HG02571 (cell line): ENCODE results near the gene TMED1.

Source experiments
- ATAC-seq: cut with Tn5 transposase; IDR thresholded peaks from one replicate; pipeline ENCODE4 v1.9.1; 2021; ENCODE audit warnings: mild to moderate bottlenecking, moderate library complexity; ENCODE audit not compliant: unreplicated experiment

The TMED1 gene

DNA sequence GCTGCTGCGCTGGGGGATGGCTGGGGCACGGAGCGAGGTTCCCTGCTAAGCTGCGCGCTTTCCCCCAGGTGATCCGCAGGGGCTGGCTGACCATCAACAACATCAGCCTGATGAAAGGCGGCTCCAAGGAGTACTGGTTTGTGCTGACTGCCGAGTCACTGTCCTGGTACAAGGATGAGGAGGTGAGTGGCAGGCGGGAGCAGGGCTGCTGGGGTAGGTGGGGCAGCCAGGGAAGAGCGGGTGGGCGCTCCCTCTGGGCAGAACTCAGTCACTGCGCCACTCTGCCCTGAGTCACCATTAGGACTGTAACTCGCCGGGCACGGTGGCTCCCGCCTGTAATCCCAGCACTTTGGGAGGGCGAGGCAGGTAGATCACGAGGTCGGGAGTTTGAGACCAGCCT lies 23.8 kb downstream of the TMED1 start:
- no peak for ATAC-seq

DNA sequence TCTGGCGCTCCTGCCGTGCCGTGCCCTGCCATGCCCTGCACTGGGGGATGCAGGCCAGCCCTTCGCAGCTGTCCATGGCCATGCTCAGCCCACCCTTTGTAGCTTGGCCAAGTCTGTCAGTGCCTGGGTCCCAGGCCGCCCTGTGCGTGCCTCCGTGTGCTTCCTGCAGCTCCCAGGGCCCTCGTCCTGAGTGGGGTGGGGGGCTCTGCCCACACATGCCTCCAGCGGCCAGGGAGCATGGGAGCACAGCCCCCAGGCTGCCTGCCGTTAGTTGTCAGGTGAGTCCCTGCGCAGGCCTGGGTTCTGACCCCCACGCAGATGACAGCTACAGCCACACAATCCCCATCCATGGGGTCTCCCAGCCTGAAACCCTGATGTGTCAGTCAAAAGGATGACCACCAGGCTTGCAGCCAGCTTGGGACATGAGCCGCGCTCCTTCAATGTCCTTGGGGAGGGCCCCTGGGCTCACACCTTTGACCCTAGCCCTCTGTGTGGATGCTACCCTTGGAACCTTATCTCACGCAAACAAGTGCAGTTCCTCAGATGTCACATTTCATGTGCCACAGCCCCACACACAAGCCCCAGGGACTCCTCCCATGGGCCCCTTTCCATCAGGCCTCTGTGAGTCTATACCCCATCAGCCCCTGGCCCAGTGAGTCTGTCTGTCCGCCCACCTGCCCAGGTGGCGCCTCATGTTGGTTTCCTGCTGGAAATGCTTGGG lies 24.5 kb downstream of the TMED1 start:
- no peak for ATAC-seq

DNA sequence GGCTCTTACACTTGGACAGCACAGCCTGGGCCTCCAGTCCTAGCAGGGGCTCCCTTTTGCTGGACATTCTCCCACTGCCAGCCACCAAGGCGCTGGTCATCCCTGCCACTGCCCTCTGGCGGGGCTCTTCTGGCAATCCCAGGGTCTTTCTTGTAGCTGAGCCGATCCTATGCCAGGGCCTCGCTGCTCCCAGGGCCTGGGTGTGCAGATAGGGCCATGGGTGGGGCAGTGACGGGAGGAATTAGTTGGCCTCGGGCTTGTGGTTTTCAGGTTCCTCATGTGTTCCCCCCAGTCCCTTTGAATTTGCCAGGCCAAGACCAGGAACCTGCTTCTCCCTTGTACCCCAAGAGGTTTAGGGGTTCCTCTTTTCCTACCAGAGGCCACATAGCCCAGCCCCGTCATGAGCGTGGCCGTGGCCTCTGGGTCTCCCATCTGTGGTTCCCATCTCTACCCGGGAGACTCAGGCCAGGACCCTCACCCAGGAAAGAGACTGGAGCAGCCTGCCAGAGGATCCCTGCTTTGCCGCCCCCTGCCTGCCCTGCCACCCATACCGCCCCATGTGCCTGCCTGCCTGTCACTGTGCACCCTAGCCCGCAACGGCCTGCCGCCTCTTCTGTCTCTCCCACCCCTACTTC lies 26.2 kb downstream of the TMED1 start:
- ATAC-seq, result no peak

DNA sequence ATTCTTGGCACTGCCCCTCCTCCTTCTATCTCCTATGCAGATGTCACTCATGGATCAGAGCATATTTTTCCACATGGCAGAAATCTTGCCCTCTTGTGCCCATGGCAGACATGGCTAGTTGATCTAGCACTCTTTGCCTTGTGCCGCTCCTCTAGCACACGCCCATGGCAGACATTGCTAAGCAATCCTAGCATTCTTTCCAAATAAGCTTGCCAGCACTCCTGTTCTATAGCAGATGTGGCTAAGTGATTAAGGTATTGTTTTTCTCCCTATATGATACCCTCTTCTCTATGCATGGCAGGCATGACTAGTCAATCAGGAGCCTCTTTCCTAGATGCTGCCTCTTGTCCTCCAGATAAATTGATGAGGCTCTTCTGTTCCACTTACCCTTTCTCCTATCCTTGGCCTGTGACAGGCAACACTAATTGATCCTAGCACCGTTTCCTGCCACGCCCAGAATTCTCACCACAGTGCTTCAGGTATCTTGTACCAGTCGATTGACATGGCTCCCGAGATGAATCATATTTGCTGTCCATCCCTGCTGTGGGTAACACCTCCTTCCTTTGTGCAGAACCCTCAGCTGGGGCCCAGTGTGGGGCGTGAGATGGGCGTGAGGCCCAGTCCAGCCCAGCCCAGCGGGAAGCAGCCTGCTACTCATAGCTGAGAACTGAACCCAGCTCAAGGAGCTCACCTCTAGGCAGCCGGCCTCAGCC lies 26.9 kb downstream of the TMED1 start:
- ATAC-seq, result no peak

DNA sequence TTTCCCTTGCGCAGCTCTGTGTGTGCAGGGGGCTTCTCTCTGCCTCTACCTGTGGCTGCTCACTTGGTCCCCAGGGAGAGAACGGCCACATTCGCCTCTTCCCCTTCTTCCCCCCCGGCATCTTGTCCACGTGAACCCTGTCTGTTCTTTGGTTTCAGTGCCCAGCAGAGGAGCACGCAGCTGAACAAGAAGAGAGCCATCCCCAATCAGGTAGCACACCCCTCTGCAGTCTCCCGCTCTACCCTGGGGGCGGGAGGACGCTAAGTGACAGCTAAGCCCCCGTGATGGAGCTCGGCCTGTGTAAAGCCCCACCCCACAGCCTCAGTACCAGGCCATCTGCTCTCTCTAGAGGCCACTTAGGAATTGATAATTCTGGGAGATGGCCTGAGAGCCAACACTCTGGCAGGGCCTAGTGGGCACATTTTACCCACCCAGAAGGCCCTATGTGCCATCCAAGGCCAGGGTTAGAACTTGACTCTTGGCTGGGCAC lies 30.2 kb downstream of the TMED1 start:
- no peak for ATAC-seq

DNA sequence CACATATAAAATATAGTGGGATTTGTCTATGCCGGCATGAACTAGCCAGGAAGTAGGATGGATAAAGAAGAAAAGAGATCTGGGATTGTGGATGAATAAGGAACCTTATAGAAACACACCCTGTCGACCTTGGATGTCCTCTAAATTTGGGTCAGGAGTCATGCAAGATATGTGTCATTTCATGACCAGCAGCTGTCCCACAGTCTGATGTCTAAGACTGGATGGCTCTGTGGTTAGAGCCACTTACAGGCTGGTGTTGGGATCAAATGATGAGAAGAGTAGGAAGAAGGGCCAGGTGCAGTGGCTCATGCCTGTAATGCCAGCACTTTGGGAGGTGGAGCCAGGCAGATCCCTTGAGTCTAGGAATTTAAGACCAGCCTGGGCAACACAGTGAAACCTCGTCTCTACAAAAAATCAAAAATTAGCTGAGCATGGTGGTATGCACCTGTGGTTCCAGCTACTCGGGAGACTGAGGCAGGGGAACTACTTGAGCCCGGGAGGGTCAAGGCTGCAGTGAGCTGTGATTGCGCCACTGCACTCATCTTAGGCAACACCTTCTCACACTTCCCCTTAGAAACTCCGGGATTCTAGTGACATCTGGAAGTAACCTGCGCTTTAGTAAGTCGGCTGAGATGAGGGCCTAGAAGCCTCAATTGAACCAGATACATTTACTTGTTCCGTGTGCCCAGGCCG lies 30.8 kb downstream of the TMED1 start:
- no peak for ATAC-seq

DNA sequence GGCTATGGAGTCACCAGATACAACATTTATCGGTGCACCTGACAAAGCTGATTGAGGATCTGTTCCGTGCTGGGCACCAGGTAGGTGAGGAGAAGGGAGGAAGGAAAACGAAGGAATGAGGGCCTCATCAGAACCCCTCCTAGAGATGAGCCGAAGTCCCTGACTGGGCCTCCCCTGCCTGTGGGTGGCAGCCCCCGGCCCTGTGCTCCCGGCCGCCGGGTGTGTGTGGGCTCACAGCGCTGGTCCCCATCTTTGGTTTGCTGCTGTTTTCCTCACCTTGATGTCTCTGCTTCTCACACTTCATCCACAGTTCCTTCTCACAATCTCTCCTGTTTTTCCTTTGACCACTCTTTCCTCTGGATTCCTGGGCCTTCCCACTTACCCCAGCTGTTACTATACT lies 32.8 kb downstream of the TMED1 start:
- ATAC-seq, result no peak

DNA sequence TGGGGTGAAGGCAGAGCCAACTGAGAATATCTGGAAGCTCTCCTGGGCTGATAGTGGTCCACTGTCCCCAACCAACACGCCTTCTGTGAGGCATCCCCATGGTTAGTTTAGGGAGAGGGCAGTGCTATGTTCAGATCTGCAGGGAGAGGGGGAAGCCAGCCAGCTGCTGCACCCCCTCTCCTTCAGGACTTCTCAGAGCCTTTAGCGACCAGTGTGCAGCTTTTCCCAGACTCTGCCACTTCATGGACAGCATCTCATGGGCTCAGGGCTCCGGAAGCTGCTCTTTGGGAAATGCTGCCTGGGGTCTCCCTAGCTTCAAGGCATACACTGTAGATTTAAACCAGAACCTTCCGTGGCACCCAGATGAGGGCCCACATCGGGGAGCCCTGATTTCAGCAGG lies 33.5 kb downstream of the TMED1 start:
- ATAC-seq, result no peak

DNA sequence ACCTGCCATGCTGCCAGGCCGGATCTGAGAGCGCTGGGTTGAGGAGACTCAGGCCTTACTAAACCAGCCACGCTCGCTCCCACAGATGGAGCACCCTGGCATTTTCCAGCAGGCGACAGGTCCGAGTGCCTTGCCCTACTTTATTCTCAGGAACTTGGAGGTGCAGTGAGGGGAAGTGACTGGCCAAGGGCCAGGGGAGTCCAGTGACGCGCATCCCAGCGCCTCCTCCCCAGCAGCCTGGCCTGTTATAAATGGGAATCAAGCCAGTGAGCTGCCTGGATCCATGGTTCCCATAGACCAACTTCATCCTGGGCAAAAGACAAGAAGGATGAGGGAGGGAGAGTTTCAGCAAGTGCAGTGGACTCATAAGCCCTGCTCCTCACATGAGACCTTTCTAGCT lies 35.5 kb downstream of the TMED1 start:
- no peak for ATAC-seq

DNA sequence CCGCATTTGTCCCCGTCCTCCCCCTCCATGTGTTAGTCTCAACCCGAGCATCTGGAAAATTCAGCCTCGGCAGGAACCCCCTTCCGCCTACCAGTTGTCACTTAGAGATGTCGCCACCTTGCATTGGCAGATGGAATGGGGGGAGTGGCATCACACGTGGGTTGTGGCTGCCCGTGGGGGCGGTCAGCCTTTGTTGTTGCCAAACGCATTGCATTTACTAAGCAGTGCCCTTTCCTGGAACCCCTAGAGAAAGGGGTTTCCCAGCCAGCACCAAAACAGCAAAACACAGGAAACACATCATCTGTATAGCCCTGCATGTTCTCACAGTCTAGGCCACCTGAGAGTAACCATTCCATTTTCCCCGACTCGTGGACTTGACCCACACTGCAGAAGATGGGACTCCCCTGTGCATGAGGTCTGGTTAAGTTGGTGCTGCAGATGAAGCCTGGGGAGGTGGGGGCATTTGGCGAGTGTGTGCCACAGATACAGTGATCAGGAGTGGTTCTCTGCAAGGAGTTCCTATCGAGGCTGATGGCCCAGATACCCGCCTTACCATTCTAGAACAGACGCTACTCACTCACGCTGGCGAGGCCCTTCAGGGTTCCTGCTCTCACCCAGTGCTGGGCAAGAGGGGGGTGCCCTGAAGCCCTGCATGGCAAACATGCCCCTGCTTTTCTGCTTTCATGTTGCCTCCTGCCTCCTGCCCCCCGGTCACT lies 38.3 kb downstream of the TMED1 start:
- no peak for ATAC-seq

DNA sequence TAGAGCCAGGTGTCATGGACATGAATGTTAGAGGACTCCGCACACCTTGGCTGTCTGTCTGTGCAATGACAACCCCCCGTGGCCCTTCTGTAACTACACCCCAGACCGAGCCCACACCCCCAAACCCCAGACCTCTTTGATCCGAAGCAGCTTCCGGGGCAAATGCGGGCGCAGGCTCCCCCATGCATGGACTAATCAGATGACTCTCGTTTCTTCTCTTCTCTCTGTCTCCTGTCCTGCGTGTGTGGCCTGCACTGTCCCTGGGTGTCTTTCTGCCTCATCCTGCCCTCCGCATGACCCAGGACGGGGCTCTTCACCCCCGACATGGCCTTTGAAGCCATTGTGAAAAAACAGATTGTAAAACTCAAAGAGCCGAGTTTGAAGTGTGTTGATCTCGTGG lies 38.9 kb downstream of the TMED1 start:
- no peak for ATAC-seq

DNA sequence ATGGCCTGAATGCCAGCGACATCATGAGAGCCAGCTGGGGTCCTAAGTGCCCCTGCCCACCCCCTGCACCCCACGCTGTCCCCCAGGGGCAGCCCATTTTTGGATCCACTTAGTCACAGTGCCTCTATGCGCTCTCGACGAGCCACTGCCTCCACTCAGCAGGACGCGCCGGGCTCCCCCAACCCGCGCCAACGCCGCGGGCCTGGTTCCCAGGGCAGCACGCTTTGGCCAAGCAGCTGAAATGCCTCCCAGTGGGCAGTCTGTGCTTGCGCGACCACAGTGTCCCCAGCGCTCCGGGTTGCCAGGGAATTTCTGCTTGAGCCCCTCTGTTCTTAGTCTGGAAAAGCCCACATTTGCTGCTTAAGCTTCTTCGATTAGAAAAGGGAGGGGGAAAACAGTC lies 39.4 kb downstream of the TMED1 start:
- no peak for ATAC-seq

DNA sequence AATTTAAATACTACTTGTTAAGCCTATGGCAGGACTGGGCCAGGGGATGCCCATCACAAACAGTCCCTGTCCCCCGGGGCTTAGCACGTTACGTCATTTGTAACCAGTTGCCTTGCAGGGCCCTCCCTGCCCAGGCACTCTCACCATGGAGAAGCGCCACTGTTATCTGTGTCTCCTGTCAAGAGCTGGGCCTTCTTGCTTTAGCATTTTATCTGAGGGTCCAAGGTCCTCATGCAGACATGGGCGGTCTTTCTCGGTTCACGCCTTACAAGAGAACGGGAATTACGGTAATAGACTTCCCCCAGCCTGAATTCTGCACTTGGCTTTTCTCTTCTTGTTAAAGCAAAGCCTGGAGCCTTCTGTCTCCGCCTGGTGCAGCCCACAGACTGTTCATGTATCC lies 46.1 kb downstream of the TMED1 start:
- no peak for ATAC-seq

DNA sequence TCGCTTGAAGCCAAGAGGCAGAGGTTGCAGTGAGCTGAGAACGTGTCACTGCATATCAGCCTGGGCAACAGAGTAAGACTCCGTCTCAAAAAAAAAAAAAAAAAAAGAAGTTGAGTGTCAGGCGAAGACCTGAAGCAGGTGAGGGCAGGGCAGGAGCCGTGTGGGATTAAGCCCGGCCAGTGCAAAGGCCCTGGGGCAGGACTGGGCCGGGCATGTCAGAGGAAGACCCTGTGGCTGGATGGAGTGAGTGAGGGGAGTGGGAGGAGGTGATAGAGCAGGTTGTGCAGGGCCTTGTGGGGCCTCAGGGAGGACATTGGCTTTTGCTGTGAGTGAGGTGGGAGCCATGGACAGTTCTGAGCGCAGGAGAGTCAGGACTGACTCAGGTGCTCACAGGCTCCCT lies 47.9 kb downstream of the TMED1 start:
- ATAC-seq, result no peak

DNA sequence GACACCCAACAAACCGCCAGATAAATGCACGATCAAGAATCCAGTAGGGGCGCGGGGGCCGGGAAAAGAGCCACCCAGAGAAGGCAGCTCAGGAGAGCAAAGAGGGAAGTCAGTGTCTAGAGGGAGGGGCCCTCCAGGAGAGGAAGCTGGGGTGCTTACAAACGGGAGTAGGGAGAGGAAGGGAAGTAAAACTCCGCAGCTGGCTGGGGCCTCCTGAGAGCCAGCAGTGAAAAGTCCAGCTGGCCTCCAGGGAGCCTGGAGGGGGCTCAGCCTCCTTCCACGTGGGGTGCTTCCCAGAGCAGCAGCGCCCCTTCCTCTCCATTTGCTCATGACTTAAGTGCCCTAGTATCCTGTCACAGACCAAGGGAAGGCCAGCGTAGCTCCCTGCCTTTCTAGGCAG lies 51.8 kb downstream of the TMED1 start:
- no peak for ATAC-seq

DNA sequence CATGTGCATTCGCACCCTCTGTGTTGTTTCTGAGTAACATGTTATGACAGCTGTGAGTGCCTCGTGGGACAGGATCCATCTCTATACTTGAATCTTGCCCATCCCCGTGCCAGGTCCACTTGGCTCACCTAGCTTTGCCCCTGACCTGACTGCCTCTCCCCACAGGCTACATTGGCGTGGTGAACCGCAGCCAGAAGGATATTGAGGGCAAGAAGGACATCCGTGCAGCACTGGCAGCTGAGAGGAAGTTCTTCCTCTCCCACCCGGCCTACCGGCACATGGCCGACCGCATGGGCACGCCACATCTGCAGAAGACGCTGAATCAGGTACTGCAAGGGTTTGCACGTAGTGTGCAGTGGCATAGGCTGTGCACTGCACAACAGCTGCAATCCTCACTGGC lies 53.2 kb downstream of the TMED1 start:
- no peak for ATAC-seq
